HG02840 (cell line): ENCODE measurements around the gene OR10G3.

Experiments used
- ATAC-seq: cut with Tn5 transposase; IDR thresholded peaks from one replicate; pipeline ENCODE4 v1.9.1; 2021; ENCODE audit warnings: mild to moderate bottlenecking, moderate library complexity, moderate number of reproducible peaks; ENCODE audit not compliant: unreplicated experiment, low FRiP score

Gene OR10G3

DNA sequence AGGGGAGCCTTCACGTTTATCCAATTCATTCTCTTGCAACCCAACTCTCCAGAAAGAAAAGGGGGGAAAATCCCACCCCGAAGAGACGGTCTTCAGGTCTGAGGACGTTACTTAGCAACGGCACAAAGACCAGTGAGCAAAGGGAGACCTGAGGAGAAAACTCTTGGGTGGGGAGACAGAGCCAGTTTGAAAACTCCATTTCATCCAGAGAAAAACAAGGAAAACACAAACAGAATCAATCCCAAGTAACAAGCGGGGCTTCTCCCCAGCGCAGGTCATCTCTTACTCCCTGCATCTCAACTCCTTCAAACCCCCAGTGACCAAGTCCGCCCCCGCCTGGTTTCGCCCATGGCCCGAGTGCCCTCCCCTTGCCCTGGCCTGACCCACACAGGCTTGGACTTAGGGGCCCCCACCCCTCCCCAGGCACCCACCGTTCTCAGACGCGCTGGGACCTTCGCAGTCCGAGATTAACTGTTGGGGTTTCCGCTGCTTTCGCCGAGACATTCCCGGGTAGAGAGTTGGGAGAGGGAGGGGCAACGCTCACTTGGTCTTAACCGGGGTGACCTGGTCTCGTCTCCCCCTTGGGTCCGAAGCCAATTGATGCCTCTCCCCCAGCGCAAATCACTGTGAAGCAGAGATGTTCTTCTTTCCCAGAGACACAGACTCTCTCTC, 43.3 kb downstream of the OR10G3 start:
- no peak for ATAC-seq

DNA sequence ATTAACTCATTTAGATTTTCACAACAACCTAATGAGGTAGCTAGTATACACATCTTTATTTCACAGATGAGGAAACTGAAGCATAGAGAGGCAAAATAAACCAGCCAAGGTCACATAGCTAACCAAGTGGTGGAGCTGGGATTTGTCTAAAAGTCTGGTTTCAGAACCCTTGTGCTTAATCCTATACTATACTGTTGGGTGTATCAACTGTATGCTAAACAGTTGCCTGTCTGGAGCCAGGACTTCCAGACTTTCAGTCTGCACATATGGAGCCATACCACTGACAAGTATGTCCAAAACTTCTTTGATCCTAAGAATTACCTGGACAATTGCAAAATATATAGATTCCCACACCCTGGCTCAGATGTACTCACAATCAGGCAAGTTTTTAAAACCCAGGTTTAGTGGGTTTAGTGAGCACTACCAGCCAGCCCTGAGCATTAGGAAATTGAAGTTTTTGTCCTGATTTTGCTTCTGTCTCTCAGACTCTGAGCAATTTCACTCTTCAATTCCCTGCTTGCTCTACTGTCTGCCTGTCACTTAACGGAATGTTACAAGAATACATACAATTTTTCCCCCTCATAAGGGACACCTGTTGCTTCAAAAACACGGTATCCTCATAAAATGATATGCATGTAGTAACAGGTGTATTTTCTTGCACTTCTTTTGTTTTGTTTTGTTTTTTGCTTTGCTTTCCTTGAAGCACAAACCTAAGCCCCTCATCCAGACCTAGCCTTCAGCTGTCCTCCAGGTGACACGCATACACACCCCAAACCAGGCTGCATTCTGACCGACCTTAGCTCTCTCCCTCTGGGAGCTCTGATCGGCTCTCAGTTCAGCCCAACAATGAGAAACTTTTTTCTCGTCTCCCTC, 44.1 kb downstream of the OR10G3 start:
- ATAC-seq = no peak

- no peak for ATAC-seq
These were observed 45.3 kb downstream of the OR10G3 start for GRCh38 chr14:21534576-21534975.

- ATAC-seq = no peak
These were observed 46.6 kb downstream of the OR10G3 start for GRCh38 chr14:21533294-21533693.

GRCh38 chr14:21529515-21529914, 50.4 kb downstream of the OR10G3 start:
- ATAC-seq = no peak

DNA sequence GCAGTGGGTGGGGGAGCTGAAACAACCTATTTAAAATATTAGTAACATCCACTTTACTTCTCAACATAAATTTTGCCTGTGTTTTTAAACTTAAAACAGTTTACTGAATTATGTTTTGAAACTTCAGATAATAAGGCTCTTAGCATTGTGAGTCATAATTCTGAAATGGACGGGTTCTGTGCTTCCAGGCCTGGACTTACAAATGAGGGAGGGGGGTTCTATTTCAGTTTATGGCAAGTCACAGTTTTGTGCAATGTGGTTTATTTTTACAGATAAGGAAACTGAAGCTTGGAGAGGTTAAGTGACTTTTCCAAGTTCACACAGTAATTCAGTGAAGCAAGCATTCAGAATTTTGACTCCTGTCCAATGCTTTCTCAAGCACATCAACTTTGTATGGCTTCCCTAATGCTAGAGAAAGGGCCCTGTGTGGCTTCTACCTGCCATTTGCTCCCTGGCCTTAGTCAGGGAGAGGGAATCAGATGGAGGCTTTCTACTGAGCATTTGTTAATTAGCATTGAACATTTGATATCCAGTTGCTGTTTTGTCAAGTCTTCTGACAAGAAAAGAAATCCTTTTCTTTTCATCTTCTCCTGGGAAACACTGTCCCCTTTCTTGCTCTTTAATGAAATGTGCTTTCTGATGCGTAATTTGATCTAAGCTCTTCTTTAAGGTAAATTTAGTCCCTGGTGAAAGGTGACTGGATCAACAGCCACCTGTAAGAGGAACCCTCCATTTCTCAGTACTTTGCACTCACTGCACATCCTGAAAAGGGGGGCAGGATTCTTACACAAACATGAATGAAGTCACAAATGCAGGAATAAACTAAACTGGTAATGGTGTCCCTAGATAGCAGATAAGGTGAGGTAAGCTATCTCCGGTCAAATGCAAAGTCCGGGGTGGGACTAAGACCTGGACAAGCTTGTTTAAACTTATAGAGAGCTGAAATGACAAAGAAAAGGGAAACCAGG, 51.2 kb downstream of the OR10G3 start:
- no peak for ATAC-seq

GRCh38 chr14:21527318-21527679, 52.6 kb downstream of the OR10G3 start:
- ATAC-seq = no peak

DNA sequence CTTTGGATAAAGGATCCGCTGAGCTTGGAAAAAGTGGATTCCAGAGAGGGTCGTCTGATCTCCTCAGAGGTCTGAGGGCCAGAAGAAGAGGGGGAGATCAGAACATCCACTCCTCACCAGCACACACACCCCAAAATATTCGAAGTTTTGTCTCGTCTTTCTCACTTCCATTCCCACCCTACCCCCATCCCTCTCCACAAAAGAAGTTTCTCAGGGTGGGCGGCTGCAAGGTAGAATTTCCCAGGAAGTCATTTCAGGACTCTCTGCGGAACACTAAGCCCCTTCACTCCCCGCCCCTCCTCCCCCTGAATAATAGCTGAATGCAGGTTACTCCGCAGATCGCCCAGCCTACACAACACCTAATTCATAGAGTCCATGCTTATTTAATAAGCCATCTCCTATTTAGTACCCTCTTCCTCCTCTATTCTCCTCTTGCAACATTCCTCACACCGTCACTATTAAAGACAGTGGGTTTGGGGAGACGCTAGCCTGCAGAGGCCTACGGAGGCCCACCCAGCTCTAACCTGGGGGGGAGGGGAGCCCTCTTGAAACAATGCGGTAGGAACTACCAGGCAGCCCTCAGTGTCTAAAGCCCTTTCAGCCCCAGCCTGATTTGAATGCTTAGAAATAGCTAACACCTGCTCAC, 53.1 kb downstream of the OR10G3 start:
- no peak for ATAC-seq

DNA sequence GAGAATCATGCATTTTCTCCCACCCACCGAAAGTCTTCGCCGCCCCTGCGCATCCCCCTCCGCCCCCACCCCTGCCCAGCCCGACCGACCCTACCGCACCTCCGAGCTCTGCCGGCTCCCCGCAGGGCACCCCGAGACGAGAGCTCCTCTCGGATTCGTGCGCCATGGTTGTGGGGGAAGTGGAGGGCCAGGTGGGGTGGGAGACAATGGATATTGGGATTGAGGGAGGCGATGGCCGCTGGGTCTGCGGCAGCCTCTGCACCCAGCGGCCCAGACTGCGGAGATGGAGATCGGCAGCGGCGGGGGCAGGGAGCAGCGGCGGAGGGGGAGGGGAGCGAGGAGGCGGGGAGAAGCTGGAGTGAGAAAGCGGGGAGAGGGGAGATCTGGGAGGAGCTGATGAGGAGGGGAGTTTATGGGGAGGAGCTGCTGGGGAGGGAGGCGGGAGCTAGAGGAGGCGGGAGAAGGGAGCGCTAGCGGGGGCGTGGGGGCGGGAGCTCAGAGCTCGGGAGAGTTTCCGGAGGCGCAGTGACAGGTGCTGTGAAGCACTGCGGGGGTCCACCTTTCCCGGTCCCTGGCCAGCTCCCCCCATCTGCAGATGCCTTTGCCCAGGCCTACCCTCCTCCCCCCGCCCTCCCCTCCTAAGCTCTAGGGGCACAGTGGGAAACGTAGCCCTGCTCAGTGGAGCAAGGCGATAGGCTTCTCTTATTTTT, 53.8 kb downstream of the OR10G3 start, which contains the start of gene SALL2:
Gene SALL2, minus strand, starts transcription at position 385 of the 710 bp plus-strand sequence. Its CDS starts 219 bp downstream, at position 166.
- no peak for ATAC-seq

GRCh38 chr14:21525571-21525961, 54.3 kb downstream of the OR10G3 start:
- no peak for ATAC-seq

DNA sequence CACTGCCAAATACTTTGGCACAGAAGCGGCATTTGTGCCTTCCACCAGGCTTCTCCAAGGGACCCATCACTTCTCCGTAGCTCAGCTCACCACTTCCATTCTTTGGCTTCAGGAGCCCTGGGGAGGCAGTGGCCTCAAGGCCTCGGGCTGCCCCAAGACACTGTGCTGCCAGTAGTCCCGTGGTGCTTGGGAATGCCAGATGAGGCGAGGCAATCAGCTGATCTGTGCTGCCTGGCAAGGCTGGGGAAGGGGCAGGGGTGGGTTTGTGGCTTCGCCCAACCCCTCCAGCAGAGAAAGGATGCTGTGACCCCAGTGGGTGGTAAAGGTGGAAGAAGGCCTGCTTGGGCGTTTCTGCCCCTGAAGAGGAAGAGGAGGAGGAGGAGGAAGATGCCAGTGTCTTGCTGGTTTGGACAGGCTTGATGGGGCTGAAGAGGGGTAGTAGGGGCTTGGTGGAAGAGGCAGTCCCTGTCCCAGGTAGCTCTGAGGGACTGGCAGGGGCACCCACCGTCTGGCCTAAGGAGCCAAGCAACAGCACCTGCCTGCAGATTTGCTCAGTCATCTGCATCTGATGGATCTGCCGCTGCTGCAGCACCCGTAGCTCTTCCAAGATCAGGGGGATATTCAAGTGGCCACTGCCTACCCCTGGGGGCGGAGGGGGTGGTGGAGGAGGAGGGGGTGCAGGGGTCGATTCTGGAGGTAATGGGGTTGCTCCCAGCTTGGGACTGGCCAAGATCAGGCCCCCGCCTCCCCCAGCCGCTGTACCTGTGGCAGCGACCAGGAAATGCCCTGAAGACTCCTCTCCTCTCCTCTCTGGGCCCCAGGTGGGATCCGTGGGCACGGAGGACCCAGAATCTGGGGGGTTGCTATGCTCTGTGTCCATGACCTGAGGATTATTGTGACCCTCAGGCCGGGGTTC, 55.0 kb downstream of the OR10G3 start:
- ATAC-seq = no peak

GRCh38 chr14:21523203-21523602, 56.7 kb downstream of the OR10G3 start:
- ATAC-seq = no peak

- ATAC-seq = no peak
These were observed 58.4 kb downstream of the OR10G3 start for GRCh38 chr14:21521501-21521900.

DNA sequence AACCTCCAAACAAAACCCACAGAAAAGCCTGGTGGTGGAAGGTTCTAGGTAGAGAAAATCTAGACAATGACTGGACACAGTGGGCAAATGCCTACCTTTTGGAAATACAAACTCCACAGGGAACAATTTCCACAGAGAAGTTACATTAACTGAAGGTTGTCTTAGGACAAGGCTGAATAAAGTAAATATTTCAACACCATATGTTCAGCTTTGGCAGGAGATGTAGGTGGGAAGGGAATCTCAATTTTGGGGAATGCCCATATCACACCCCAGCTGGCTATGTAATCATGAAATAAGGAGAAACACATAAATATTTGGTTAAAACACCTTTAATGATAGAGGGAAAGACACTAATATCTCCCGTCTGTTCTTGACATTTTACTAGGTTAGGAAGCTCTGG, 59.1 kb downstream of the OR10G3 start:
- no peak for ATAC-seq

DNA sequence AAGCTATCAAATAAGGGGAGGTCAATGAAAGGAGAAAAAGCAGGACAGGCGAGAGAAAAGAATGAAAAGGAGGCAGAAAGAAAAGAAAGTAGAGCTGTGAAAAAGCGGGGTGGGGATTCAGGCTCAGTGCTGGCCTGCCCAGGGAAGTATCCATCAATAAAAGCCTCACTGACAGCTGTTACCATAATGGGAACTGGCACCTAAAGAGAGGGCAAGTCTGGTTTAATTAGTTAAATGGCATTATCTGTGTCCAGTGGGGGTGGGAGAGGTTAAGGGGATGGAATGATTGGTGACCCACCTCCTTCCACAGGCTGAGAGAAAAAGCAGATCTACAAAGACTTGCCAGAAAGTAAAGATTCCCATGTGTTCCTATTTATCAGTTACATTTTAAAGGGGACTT, 61.2 kb downstream of the OR10G3 start:
- ATAC-seq = no peak
